Ecto neural progenitor cell (in vitro differentiated cells): Measurements from ENCODE around the gene GTF2IRD1.
"Not testable (repeated sequence)": the region's sequence is repeated elsewhere in the genome, so short reads cannot be mapped to it uniquely, and the experiment has no call there.

Source experiments
- DNase-seq: peaks from one replicate; pipeline ENCODE4 v3.0.0-alpha.2; 2018; ENCODE audit warnings: low spot score

The GTF2IRD1 gene

DNA sequence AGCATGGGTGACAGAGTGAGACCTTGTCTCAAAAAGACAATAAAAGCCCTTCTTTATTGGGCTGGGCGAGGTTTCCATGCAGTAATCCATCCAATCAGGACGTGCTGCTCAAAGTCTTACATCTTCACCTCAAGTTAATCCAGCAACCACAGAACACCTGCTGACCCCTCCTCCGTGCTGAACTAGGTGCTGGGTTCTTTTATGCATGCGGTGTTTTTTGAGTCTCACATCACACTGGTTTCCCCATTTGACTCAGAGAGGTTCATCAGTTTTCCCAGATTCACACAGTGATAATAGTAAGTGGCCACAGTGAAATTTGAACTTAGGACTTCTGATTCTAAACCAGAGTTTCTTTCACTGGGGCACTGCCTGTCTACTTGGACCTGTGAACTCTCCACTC, 145.5 kb downstream of the GTF2IRD1 start:
- DNase-seq, result no peak

DNA sequence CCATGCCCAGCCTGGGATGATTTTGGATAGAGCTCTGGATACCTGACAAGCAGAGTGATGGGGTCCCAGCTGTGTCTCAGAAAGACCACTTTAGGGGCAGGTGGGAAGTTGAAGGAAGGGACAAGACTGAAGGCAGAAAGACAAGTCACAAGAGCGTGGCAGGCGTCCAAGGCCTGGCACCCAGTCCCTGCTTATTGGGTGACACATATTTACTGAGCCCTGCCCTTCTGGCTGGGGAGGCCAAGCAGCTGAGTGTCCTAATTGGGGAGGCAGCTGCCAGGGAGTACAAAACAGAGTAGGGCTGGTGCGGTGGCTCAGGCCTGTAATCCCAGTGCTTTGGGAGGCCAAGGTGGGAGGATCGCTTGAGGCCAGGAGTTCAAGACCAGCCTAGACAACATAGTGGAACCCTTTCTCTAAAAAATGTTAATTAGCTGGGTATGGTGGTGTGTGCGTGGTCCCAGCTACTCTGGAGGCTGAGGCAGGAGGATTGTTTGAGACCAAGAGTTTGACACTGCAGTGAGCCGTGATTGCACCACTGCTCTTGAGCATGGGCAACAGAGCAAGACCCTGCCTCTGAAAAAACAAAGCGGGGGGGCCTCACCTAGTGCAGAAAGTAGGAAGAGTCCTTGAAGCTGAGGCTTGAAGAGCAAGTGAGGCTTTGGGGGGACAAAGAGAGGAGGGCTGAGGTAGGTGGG, 150.8 kb downstream of the GTF2IRD1 start:
- DNase-seq, result no peak

GRCh38 chr7:74606101-74606908, 152.6 kb downstream of the GTF2IRD1 start:
- DNase-seq, result peak; percentile 51

GRCh38 chr7:74606909-74607510, 153.3 kb downstream of the GTF2IRD1 start:
- DNase-seq, result no peak

GRCh38 chr7:74612015-74612829, 158.5 kb downstream of the GTF2IRD1 start:
- DNase-seq, result no peak

DNA sequence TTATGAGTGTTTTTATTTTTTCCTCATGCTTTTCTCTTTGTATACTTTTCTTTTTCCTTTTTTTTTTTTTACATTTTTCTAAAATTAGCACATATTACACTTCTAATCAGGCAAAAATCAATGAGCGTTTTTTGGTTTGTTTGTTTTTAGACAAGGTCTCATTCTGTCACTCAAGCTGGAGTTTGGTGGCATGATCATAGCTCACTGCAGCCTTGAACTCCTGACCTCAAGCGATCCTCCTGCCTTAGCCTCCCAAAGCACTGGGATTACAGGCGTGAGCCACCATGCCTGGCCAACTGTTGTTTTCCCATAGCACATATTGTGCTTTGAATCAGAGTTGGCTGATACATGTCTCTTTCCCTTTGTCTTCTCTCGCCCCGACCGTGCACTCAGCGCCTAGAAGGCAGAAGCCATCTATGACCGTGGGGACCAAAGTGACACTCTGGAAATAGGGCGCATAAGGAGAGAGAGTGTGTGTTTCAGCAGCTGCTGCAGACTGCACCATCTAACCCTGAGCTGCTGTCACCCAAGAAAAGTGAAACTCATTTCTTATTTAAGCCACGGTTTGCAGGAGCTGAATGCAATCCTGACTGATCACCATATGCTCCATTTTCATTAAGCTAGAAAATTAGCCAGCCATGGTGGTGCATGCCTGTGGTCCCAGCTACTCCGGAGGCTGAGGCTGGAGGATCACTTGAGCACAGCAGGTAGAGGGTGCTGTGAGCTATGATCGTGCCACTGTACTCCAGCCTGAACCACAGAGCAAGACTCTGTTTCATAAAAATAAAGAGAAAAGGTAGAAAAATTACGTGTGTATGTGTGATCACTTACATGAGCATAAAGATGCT, 162.5 kb downstream of the GTF2IRD1 start:
- no peak for DNase-seq

DNA sequence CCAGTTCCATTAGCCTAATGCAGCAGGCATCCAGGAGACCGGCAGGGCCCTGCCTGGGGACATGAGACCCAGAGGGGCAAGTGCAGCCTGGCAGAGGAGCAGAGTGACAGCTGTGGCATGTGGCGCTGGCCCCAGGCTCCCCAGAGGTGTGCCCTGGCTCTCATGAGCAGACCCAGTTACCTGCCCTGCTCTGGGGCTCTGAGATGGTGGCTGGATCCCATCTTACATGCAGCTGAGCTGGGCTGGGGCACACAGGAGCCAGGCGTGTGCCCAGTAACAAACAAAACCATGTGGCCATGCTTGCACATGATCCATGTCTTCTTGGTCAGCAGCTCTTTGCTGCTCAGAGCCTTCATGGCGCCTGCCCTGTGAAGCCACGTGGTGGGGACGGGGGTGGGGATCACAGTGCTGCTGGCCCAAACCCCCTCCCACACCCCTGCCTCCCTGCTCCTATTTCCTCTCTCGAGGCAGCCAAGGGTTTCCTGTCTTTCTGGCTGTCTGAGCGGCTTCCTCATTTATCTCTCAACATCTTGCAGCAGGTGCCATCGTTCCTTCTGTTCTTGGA, 163.6 kb downstream of the GTF2IRD1 start:
- DNase-seq, result peak; percentile 50

DNA sequence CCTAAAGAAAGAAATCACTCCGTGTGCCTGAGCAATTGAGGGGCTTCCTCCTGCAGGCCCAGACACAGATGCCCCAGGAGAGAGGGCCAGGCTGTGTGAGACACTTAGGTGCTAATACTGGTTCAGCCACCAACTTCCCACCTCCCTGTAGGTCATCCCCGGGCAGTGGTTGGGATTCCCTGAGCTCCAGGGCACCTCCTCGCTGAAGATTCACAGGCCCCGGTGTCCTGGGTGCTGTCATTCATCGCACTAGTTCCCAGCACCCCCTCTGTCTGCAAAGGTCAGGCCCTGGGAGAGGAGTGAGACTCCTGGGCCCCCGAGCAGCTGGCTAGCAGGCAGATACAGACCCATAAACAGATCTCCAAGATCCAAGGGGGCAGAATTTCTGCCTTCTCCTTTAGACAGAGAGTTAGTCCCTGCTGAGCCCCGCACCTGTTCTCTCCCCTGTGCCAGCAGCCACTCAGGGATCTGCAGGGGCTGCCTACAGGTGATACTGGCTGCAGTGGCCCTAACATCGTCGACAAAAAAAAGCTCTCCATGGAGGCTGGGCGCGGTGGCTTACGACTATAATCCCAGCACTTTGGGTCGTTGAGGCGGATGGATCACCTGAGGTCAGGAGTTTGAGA, 165.6 kb downstream of the GTF2IRD1 start:
- peak; percentile 49 for DNase-seq

- no peak for DNase-seq
Measured at GRCh38 chr7:74622228-74622749, 168.6 kb downstream of the GTF2IRD1 start.

DNA sequence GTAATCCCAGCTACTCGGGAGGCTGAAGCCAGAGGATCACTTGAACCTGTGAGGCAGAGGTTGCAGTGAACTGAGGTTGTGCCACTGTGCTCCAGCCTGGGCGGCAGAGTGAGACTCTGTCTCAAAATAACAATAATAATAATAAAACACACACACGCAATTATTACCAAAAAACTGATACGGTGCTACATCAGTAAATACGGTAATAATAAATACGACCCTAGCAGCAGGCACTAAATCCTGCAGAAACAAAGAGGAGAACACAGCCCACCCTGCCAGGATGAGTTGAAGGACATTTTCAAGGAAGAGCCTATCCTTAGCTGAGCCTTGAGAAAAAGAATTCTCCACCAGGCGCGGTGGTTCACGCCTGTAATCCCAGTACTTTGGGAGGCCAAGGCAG, 169.4 kb downstream of the GTF2IRD1 start:
- DNase-seq, result no peak

GRCh38 chr7:74625446-74625845, 171.7 kb downstream of the GTF2IRD1 start:
- DNase-seq, result no peak

- peak; percentile 69 for DNase-seq
Measured at GRCh38 chr7:74627661-74628411, 174.1 kb downstream of the GTF2IRD1 start.

DNA sequence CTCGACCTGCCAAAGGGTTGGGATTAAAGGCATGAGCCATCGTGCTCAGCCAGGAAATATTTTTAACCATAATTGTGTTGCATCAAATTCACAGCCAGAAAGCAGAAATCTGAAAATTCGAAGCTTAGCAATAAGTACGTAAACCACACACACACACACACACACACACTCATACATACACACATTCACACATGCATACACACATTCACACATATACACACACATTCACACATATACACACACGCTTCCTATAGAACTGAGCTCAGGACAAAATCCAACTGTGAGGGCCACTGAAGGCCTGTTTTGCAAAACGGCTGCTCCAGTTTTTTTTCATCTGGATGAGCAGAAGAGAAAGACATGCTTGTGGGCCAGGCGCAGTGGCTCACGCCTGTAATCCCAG, 178.8 kb downstream of the GTF2IRD1 start:
- DNase-seq, result no peak

- no peak for DNase-seq
Measured at GRCh38 chr7:74633451-74633921, 179.8 kb downstream of the GTF2IRD1 start.

DNA sequence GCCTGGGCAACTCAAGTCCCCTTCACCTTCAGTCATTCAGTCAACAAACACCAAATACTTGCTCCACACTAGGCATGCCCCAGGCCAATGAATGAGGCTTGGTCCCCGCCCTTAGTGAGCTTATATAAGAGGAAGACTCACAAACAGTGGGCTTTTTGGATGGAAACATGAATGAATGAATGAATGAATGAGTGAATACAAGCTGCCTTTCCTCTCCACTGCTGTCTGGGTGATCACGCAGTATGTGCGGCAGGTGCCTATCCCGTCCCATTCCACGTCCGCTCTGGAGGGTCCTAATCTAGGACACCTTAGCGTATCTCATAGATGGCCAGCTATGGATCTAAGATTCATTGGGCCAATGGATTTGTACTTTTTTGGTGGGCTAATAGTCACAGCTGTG, 184.0 kb downstream of the GTF2IRD1 start:
- DNase-seq, result no peak

GRCh38 chr7:74650055-74650454, 196.3 kb downstream of the GTF2IRD1 start:
- DNase-seq, result not testable (repeated sequence)

- DNase-seq, result not testable (repeated sequence)
Measured at GRCh38 chr7:74650493-74651132, 196.9 kb downstream of the GTF2IRD1 start.

GRCh38 chr7:74651133-74651504, 197.4 kb downstream of the GTF2IRD1 start:
- DNase-seq, result not testable (repeated sequence)
